GM12864 (cell line): ENCODE measurements around the gene HID1.
A peak's percentile ranks its signal among the peaks of the same experiment; 100 is the strongest.

ENCODE experiments used
- DNase-seq: peaks from one replicate; pipeline ENCODE4 v3.0.0-alpha.2; 2011; ENCODE audit warnings: low read depth
- H3K4me3 ChIP-seq: 2 replicates; pipeline ENCODE4 v1.5.1; 2011; ENCODE audit warnings: mild to moderate bottlenecking, low read depth, low read length, control low read depth
- CTCF ChIP-seq: IDR thresholded peaks from 2 replicates; pipeline ENCODE4 v1.5.1; 2011; ENCODE audit warnings: low read depth, mild to moderate bottlenecking, moderate library complexity, low read length, control low read depth, inconsistent platforms; ENCODE audit errors: missing control alignments

Gene HID1

DNA sequence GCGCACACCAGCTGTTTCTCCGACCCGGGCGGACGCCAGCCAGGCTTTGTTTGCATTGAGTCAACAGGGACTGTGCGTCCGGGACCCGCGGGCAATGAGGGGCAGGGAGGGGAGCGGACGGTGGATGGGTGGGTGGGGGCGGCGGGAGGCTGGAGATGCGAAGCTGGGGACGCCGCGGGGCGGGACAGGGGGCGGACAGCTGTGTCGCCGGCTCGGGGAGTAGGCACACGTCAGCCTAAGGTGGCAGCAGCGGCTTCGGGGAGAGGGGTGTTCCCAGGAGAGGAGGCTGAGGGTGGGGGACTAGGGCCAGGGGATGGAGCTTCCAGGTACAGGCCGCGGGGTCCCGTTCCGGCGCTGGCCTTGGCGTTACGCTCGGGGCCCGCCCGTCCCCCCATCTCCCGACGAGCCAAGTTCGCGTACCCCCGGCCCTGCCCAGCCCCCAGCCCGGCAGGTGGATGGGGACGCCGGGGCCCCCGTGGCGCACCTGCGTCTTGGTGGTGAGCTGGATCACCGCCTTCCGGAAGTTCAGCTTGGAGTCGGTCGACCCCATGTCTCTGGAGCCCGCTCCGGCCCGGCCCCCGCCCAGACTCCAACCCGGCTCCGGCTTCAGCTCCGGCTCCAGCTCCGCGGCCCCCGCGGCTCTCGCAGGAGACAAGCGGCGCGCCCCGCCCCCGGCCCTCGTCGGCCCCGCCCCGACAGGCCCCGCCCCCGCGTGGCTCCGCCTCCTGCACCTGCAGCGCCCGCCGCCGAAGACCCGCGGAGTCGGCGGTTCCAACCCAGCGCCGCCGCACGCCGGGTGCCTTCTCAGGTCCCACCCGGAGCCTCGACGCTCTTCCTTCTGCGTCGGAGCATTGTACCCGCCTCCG is at the start of gene HID1:
HID1 (minus strand) TSS at position 653 of the 866 bp plus-strand sequence; CDS start at position 550, 103 bp downstream.
- no peak for TF ChIP-seq CTCF
- H3K4me3 ChIP-seq = peak within 1 kb of the TSS; percentile 43
- DNase-seq = no peak

GRCh38 chr17:75020331-75021110 is 48.0 kb upstream of the HID1 start:
- TF ChIP-seq CTCF = no peak
- no peak for DNase-seq
- no peak overlapping the region for H3K4me3 ChIP-seq

DNA sequence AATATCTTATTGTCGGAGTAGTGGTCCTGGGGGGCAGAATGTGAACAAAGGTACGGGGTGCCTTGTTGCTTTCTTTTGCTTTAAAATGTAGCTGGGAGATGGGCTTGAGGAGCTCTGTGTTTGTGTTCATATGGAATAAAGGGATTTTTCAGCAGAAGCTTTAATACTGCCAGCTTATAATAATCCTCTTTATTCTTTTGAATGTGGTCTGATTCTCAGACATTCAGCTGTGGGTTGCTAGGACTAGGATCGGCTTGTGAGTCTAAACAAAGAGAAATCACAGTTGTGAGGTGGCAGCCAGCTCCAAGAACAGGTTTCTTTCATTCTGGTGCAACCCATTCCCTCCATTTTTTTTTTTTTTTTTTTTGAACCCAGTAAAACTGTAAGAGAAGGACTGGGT is 47.2 kb upstream of the HID1 start:
- no peak for TF ChIP-seq CTCF
- no peak for DNase-seq
- no peak overlapping the region for H3K4me3 ChIP-seq

DNA sequence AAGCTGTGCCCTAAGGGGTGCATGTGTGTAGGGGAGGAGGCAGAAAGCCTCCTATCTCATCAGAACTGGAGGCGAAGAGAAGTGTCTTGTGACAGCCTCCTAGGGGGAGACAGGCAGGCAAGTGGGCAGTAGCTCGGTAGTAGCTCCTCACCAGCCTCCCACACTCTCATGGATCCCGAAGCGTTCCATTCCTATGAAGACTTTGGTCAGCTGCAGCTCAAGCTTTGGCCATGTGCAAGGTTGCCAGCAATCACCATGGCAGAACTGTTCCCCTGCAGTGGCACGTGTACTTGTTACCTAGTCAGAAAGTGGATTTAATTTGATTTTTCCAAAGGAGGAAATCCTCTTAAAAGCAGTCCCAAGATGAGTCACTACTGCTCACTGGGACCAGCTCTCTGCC is 46.6 kb upstream of the HID1 start:
- TF ChIP-seq CTCF = no peak
- no peak for DNase-seq
- H3K4me3 ChIP-seq = no peak overlapping the region

DNA sequence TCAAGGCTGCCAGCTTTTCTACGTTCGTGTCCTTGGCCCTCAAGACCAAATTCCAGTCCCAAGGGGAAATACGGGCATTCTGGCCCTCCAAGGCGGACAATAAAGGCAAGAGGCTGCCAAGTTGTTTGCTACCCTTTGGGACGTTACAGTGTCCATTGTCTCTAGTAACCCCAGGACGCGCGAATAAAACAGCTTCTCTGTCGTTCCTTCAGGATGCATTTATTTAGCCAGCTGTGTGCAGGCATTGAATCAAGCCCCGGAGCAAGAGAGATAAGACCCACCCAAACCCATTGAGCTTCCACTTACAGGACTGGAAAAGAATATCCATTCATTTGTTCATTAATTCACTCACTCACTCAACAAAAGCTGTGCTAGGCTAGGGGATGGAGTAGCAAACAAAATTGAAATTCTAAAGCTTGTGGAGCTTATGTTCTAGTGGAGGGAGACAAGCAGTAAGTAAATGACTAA is 40.6 kb upstream of the HID1 start:
- DNase-seq = no peak
- no peak for TF ChIP-seq CTCF

DNA sequence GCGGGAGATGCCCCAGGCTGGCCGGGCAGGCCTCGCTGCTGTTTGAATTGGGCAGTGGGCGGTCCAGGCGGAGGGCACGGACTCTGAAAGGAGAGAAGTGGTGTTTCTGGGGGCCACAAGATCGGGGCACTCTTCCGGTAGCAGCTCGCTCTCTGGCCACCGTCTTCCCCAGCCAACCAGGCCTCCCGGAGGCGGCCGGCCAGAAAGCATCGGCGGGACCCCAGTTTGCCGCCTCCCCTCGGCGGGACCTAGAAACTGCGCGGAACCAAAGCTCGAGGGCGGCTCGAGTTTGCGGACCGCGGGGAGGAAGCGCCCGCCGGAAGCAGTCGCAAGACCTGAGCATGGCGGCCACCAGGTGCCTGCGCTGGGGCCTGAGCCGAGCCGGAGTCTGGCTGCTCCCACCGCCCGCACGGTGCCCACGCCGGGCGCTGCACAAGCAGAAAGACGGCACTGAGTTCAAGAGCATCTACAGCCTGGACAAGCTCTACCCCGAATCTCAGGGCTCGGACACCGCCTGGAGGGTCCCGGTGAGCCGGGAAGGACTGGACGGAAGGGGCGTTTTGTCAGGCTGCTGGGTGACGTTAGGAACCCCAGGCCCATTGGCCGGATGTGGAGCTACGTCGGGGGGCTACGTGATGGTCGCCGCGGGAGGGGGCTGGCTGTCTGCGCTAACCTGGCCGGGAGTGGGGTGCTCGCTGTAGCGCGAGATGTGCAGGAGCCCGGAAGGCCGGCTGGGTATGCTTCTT is 40.0 kb upstream of the HID1 start, which contains the start of gene MRPL58:
MRPL58 (plus strand) TSS at position 325 of the 746 bp plus-strand sequence; CDS start at position 342, 17 bp downstream.
- H3K4me3 ChIP-seq = peak within 1 kb of the TSS; percentile 86
- TF ChIP-seq CTCF = peak; percentile 41
- DNase-seq = peak; percentile 57

More for the DNA sequence above, 40.6 kb upstream of the HID1 start:
- peak overlapping the region; percentile 86 for H3K4me3 ChIP-seq
